Keratinocyte (primary cell): Measurements from ENCODE around the gene RAI2.

Experiments used
- CTCF ChIP-seq, 3 experiments: IDR thresholded peaks in 1 of 3; conservative IDR thresholded peaks in 1 of 3; optimal IDR thresholded peaks in 1 of 3; 2 replicates in 2 of 3; 3 replicates in 1 of 3; pipeline versions ENCODE3 to v1.5.1; 2011; ENCODE audit warnings: low read length in 3 of 3, mild to moderate bottlenecking in 3 of 3, moderate library complexity in 2 of 3, control low read depth in 1 of 3, inconsistent platforms in 1 of 3; ENCODE audit not compliant: insufficient read depth in 2 of 3; ENCODE audit errors: extremely low read depth in 1 of 3
- EZH2 ChIP-seq: IDR thresholded peaks from one replicate; pipeline ENCODE4 v1.6.1; 2012; ENCODE audit warnings: inconsistent platforms, mild to moderate bottlenecking, low read length, moderate library complexity

- TF ChIP-seq CTCF (optimal IDR thresholded peaks at IDR 0.05 in 1 of 3, IDR thresholded peaks at IDR 0.05 in 1 of 3, conservative IDR thresholded peaks at IDR 0.05 in 1 of 3; ENCODE audit: extremely low read depth in 1 of 3, insufficient read depth in 2 of 3, low read length in 3 of 3) = no peak
- TF ChIP-seq EZH2 = no peak
These were observed 110.7 kb downstream of the RAI2 start for GRCh38 chrX:17750436-17750835.
